ENCODE results near the gene TYMP.

DNA sequence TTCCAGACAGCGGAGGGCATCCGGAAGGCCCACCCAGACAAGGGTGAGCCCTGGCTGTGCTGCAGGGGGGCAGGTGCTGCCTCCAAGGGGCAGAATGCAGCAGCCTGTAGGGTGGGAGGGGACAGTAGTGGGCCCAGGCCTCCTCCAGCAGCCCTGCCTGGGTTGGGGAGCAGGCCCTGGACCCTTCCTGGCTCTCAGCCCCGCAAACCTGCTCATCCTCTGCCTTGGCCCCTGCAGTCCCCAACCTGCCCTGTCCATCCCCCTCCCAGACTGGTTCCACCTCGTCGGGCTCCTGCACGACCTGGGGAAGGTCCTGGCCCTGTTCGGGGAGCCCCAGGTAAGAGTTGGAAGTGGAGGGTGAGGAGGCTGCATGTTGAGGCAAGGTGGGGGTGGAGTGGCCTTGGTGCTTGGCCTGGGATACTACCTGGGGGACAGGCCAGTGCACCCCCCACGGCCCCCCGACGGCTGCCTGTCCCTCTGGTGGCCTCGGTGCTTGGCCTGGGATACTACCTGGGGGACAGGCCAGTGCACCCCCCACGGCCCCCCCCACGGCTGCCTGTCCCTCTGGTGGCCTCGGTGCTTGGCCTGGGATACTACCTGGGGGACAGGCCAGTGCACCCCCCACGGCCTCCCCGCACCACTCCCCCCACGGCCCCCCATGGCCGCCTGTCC lies 41.7 kb downstream of the TYMP start:
- TF ChIP-seq, protein P1, sequence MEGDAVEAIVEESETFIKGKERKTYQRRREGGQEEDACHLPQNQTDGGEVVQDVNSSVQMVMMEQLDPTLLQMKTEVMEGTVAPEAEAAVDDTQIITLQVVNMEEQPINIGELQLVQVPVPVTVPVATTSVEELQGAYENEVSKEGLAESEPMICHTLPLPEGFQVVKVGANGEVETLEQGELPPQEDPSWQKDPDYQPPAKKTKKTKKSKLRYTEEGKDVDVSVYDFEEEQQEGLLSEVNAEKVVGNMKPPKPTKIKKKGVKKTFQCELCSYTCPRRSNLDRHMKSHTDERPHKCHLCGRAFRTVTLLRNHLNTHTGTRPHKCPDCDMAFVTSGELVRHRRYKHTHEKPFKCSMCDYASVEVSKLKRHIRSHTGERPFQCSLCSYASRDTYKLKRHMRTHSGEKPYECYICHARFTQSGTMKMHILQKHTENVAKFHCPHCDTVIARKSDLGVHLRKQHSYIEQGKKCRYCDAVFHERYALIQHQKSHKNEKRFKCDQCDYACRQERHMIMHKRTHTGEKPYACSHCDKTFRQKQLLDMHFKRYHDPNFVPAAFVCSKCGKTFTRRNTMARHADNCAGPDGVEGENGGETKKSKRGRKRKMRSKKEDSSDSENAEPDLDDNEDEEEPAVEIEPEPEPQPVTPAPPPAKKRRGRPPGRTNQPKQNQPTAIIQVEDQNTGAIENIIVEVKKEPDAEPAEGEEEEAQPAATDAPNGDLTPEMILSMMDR (IDR thresholded peaks at IDR 0.05) = no peak
- TF ChIP-seq EP300 (IDR thresholded peaks at IDR 0.05) (no peak), POLR2A (IDR thresholded peaks at IDR 0.05) (no peak), POLR2AphosphoS5 (IDR thresholded peaks at IDR 0.05) (no peak)
